Measurements from ENCODE around the gene UBE2S.
A peak's percentile ranks its signal among the peaks of the same experiment; 100 is the strongest.

Gene UBE2S

GRCh38 chr19:55386493-55386971 is 21.1 kb downstream of the UBE2S start:
- Histone ChIP-seq H3K9me3 (ENCODE audit: control insufficient read depth, low read depth, low read length) (no peaks in the 10 kb centered on the region), H3K4me3 (ENCODE audit: low read length) (peak overlapping the region; percentile 97), H3K9ac (ENCODE audit: low read length) (peak overlapping the region; percentile 86), H3K27ac (ENCODE audit: low read length) (no peak overlapping the region), H3K27me3 (ENCODE audit: control insufficient read depth, insufficient read depth, low read length) (peaks cover 14% of the 10 kb centered on the region), H3K36me3 (ENCODE audit: control insufficient read depth, low read depth, low read length) (peaks cover 29% of the 10 kb centered on the region), H3K4me1 (ENCODE audit: control insufficient read depth, low read depth, low read length) (peaks cover 16% of the 10 kb centered on the region)

- H3K9ac ChIP-seq (ENCODE audit: low read length): peak within 1 kb of the TSS; percentile 86
- H3K36me3 ChIP-seq (ENCODE audit: control insufficient read depth, low read depth, low read length): peaks cover 29% of the 10 kb centered on the region
- peak within 1 kb of the TSS; percentile 70 for H3K27ac ChIP-seq (ENCODE audit: low read length)
- no peaks in the 10 kb centered on the region for H3K9me3 ChIP-seq (ENCODE audit: control insufficient read depth, low read depth, low read length)
- H3K27me3 ChIP-seq (ENCODE audit: control insufficient read depth, insufficient read depth, low read length): peaks cover 16% of the 10 kb centered on the region
- H3K4me1 ChIP-seq (ENCODE audit: control insufficient read depth, low read depth, low read length): peaks cover 14% of the 10 kb centered on the region
- peak within 1 kb of the TSS; percentile 97 for H3K4me3 ChIP-seq (ENCODE audit: low read length)
Measured at GRCh38 chr19:55385724-55386492, 21.7 kb downstream of the UBE2S start, which contains the start of gene RPL28. Gene RPL28 (plus strand): TSS chr19:55385932. CDS start chr19:55386358, 426 bp downstream.

DNA sequence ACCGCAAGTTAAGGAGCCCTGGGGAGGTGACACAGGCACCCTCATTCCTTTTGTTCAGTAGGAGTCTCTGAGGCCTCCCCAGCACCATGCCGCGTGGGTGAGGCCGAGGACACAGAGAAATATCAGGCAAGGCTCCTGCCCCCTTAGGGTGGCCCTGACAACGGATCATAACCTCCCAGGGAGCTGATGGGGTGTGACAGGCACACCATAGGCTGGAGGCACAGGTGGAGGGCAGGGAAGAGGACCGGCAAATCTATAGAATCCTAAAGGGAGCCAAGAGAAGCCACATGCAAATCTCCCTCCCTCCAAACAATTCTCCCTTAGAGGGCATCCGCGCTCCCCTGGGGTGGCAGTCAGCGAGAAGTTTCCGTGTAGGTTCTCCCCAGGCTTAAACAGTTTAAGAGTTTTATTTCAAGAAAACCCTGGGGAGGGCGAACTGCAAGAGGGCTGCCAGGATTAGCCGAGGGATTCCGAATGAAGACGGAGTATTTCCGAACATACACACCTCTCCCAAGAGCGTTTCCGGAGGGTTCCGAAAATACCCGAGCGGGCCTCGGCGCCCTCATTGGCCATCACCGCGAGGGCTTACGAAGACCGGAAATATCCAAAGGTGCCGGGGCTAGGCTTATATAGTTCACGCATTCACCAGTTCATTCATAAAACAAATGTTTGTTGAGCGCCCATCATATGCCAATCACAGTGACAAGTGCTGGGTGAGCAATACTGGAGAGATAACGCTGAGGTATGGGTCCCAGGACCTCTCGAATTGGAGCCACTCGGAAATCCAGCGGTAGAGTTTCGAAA is 22.5 kb downstream of the UBE2S start:
- no peaks in the 10 kb centered on the region for H3K9me3 ChIP-seq (ENCODE audit: control insufficient read depth, low read depth, low read length)
- H3K36me3 ChIP-seq (ENCODE audit: control insufficient read depth, low read depth, low read length): peaks cover 29% of the 10 kb centered on the region
- H3K27ac ChIP-seq (ENCODE audit: low read length): peak overlapping the region; percentile 70
- H3K9ac ChIP-seq (ENCODE audit: low read length): peak overlapping the region; percentile 86
- H3K27me3 ChIP-seq (ENCODE audit: control insufficient read depth, insufficient read depth, low read length): peaks cover 16% of the 10 kb centered on the region
- H3K4me3 ChIP-seq (ENCODE audit: low read length): peak overlapping the region; percentile 97
- peaks cover 14% of the 10 kb centered on the region for H3K4me1 ChIP-seq (ENCODE audit: control insufficient read depth, low read depth, low read length)

- Histone ChIP-seq H3K27me3 (ENCODE audit: control insufficient read depth, insufficient read depth, low read length) (peaks cover 17% of the 10 kb centered on the region), H3K27ac (ENCODE audit: low read length) (no peak within 1 kb of the TSS), H3K4me3 (ENCODE audit: low read length) (peak within 1 kb of the TSS; percentile 97), H3K9me3 (ENCODE audit: control insufficient read depth, low read depth, low read length) (no peaks in the 10 kb centered on the region), H3K36me3 (ENCODE audit: control insufficient read depth, low read depth, low read length) (peaks cover 28% of the 10 kb centered on the region), H3K4me1 (ENCODE audit: control insufficient read depth, low read depth, low read length) (peaks cover 14% of the 10 kb centered on the region), H3K9ac (ENCODE audit: low read length) (peak within 1 kb of the TSS; percentile 86)
Measured at GRCh38 chr19:55384131-55384919, 23.3 kb downstream of the UBE2S start, which contains the start of gene TMEM238. Gene TMEM238 (minus strand): TSS chr19:55384292. CDS start chr19:55384259, 33 bp downstream.

DNA sequence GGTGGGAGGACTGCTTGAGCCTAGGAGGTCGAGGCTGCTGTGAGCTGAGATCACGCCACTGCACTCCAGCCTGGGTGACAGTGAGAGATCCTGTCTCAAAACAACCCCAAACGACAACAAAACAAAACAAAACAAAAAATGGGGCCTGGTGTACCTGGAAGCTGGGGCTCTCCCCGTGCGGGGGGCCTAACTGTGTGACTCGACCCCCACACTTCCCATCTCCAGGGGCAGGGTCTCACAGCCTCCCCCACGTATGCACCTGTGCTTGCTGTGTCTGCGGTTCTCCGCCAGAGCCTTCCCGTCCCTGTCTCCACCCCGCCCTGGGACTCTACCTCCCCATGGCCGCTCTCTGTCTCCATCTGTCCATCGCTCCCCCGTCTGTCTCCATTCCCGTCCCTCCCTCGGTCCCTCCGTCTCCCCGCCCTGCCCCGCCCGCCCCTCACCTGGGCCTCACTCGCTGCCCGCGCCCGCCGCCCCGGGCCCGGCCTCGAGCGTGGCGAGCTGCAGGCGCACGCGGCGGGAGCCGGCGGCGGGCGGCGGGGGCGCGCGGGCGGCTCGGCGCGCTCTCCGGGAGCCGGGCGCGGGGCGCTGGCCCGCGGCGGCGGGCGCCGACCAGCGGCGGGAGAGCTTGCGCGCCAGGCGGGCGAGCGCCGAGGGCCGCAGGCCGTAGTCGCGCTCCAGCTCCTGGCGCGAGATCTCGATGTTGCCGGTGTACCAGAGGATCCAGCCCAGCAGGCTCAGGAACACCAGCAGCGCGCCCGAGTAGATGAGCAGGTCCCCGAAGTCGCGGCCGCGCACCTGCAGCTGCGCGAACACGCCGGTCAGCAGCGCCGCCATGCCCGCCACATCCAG is 24.1 kb downstream of the UBE2S start:
- Histone ChIP-seq H3K4me3 (ENCODE audit: low read length) (peak overlapping the region; percentile 46), H3K9me3 (ENCODE audit: control insufficient read depth, low read depth, low read length) (no peaks in the 10 kb centered on the region), H3K27me3 (ENCODE audit: control insufficient read depth, insufficient read depth, low read length) (peaks cover 25% of the 10 kb centered on the region), H3K27ac (ENCODE audit: low read length) (no peak overlapping the region), H3K9ac (ENCODE audit: low read length) (peak overlapping the region; percentile 15), H3K4me1 (ENCODE audit: control insufficient read depth, low read depth, low read length) (peaks cover 14% of the 10 kb centered on the region), H3K36me3 (ENCODE audit: control insufficient read depth, low read depth, low read length) (peaks cover 19% of the 10 kb centered on the region)

DNA sequence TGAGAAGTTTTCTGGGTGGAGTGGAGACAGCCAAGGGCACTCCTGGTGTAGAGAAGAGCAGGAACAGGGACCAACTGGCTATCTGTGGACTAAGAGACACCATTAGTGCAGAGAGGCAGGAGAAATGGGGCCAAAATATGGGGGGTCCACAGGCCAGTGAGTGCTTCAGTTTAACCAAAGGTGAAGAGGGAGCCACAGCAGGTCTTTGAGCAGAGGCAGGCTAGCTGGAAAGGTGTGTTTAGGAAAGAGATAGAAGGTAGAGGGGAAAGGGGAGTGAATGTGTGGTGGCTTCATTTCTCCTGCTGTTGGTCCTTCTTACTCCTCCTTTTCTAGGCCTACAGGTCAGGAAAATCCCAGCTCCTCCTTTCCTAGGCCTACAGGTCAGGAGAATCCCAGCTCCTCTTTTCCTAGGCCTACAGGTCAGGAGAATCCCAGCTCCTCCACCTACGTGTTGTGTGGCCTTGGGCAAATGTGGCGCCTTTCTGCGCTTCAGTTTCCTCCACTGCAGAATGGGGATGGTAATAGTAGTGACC is 25.0 kb downstream of the UBE2S start:
- Histone ChIP-seq H3K9ac (ENCODE audit: low read length) (no peak overlapping the region), H3K4me1 (ENCODE audit: control insufficient read depth, low read depth, low read length) (peaks cover 19% of the 10 kb centered on the region), H3K36me3 (ENCODE audit: control insufficient read depth, low read depth, low read length) (peaks cover 10% of the 10 kb centered on the region), H3K27ac (ENCODE audit: low read length) (no peak overlapping the region), H3K27me3 (ENCODE audit: control insufficient read depth, insufficient read depth, low read length) (peaks cover 34% of the 10 kb centered on the region), H3K9me3 (ENCODE audit: control insufficient read depth, low read depth, low read length) (no peaks in the 10 kb centered on the region), H3K4me3 (ENCODE audit: low read length) (no peak overlapping the region)

GRCh38 chr19:55382013-55382412 is 25.6 kb downstream of the UBE2S start:
- Histone ChIP-seq H3K36me3 (ENCODE audit: control insufficient read depth, low read depth, low read length) (peaks cover 4% of the 10 kb centered on the region), H3K27me3 (ENCODE audit: control insufficient read depth, insufficient read depth, low read length) (peaks cover 40% of the 10 kb centered on the region), H3K4me3 (ENCODE audit: low read length) (no peak overlapping the region), H3K27ac (ENCODE audit: low read length) (no peak overlapping the region), H3K9me3 (ENCODE audit: control insufficient read depth, low read depth, low read length) (no peaks in the 10 kb centered on the region), H3K4me1 (ENCODE audit: control insufficient read depth, low read depth, low read length) (peaks cover 15% of the 10 kb centered on the region), H3K9ac (ENCODE audit: low read length) (no peak overlapping the region)

DNA sequence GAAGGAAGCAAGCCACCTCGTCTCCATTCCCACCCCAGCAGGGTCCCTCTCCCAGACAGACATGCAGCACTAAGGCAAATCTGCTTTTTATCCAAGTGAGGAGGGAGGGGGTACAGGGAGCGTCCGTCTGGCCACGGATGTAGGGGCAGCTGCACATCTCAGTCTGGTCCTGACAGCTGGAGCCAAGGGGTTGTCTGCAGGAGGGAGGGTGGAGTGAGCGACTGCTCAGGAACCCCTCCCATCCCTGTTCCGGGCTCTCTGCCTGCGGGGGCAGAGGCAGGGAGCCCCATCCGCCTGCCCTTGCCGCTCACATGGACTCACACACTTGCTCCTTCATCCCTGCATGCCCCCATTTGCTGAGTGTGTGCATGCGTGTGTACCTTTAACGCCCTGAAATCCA is 28.4 kb downstream of the UBE2S start:
- Histone ChIP-seq H3K4me1 (ENCODE audit: control insufficient read depth, low read depth, low read length) (peaks cover 18% of the 10 kb centered on the region), H3K27ac (ENCODE audit: low read length) (no peak overlapping the region)

DNA sequence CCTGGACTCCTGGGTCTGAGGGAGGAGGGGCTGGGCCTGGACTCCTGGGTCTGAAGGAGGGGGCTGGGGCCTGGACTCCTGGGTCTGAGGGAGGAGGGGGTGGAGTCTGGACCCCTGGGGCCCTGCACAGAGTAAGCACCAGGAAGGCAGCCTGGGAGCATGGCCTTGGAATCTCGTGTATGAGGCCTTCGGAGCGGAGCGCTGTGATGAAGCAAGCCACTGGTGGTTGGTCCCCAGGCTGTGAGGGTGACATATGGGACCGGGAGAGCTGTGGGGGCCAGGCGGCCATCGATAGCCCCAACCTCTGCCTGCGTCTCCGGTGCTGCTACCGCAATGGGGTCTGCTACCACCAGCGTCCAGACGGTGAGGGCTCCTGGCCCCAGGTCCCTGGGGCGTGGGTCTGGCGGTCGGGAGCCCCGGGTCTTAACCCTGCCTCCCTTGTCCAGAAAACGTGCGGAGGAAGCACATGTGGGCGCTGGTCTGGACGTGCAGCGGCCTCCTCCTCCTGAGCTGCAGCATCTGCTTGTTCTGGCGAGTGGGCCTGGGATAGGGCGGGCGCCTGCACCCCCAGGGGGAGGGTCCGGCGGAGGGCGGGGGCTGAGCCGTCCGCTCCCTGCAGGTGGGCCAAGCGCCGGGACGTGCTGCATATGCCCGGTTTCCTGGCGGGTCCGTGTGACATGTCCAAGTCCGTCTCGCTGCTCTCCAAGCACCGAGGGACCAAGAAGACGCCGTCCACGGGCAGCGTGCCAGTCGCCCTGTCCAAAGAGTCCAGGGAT is 30.0 kb downstream of the UBE2S start:
- peaks cover 40% of the 10 kb centered on the region for H3K27me3 ChIP-seq (ENCODE audit: control insufficient read depth, insufficient read depth, low read length)
- no peaks in the 10 kb centered on the region for H3K36me3 ChIP-seq (ENCODE audit: control insufficient read depth, low read depth, low read length)
- no peak overlapping the region for H3K9ac ChIP-seq (ENCODE audit: low read length)
- no peak overlapping the region for H3K27ac ChIP-seq (ENCODE audit: low read length)
- H3K4me3 ChIP-seq (ENCODE audit: low read length): peak overlapping the region; percentile 49
- H3K9me3 ChIP-seq (ENCODE audit: control insufficient read depth, low read depth, low read length): no peaks in the 10 kb centered on the region
- peaks cover 25% of the 10 kb centered on the region for H3K4me1 ChIP-seq (ENCODE audit: control insufficient read depth, low read depth, low read length)

More for the DNA sequence above, 28.4 kb downstream of the UBE2S start:
- H3K27me3 ChIP-seq (ENCODE audit: control insufficient read depth, insufficient read depth, low read length): peaks cover 42% of the 10 kb centered on the region
- no peak overlapping the region for H3K4me3 ChIP-seq (ENCODE audit: low read length)
- no peak overlapping the region for H3K9ac ChIP-seq (ENCODE audit: low read length)
- no peaks in the 10 kb centered on the region for H3K36me3 ChIP-seq (ENCODE audit: control insufficient read depth, low read depth, low read length)
- H3K9me3 ChIP-seq (ENCODE audit: control insufficient read depth, low read depth, low read length): no peaks in the 10 kb centered on the region
